Measurements from ENCODE around the gene LAMA5.

- no peak for TF ChIP-seq EGR1 (IDR thresholded peaks at IDR 0.05; ENCODE audit: borderline replicate concordance, low read depth, low read length)
- no peak for TF ChIP-seq EP300 (IDR thresholded peaks at IDR 0.05; ENCODE audit: borderline replicate concordance in 1 of 2, low read depth in 2 of 2, low read length in 2 of 2)
- no peak for TF ChIP-seq CTCF (IDR thresholded peaks at IDR 0.05; ENCODE audit: control extremely low read depth in 1 of 3, insufficient read depth in 1 of 3, low read depth in 1 of 3, low read length in 3 of 3)
Observed at GRCh38 chr20:62377615-62378178, 10.6 kb upstream of the LAMA5 start.

Measured in H1 (cell line).